Fibroblast of lung (primary cell): Measurements from ENCODE around the gene CLEC4A. TPM values are rescaled to one million over a fixed set of nuclear protein-coding genes. Genes with fewer than 3 reads are reported as not detected.
A peak's percentile ranks its signal among the peaks of the same experiment; 100 is the strongest.

Source experiments
- DNase-seq, 2 donors: peaks; one replicate each; pipeline versions ENCODE4 v3.0.0 to v3.0.0-alpha.2; 2010; ENCODE audit warnings: low read depth in 2 of 2
- H2AFZ ChIP-seq: 2 replicates; pipeline ENCODE4 v1.5.1; 2012; ENCODE audit warnings: low read length, control low read depth, inconsistent platforms
- H3K27ac ChIP-seq: 2 replicates; pipeline ENCODE4 v1.5.1; 2011; ENCODE audit warnings: low read length, control low read depth; ENCODE audit not compliant: insufficient read depth
- H3K27me3 ChIP-seq: 2 replicates; pipeline ENCODE4 v1.5.1; 2011; ENCODE audit warnings: mild to moderate bottlenecking, low read length; ENCODE audit not compliant: control insufficient read depth, insufficient read depth
- H3K36me3 ChIP-seq: 2 replicates; pipeline ENCODE4 v1.5.1; 2011; ENCODE audit warnings: low read length; ENCODE audit not compliant: control insufficient read depth, insufficient read depth
- H3K4me1 ChIP-seq: 2 replicates; pipeline ENCODE4 v1.5.1; 2011; ENCODE audit warnings: low read length; ENCODE audit not compliant: control insufficient read depth, insufficient read depth; ENCODE audit errors: extremely low read depth
- H3K4me2 ChIP-seq: 2 replicates; pipeline ENCODE4 v1.5.1; 2011; ENCODE audit warnings: low read length, control low read depth; ENCODE audit not compliant: insufficient read depth; ENCODE audit errors: extremely low read depth
- H3K4me3 ChIP-seq, 4 experiments: fragments of 200-600 bp in 1 of 4; sonication (generic) in 1 of 4; replicated peaks in 1 of 4; 2 replicates each; pipeline ENCODE4 v1.5.1; 2011 to 2016; ENCODE audit warnings: low read length in 4 of 4, low read depth in 3 of 4, mild to moderate bottlenecking in 3 of 4, control low read depth in 2 of 4, inconsistent platforms in 1 of 4, mixed read lengths in 1 of 4; ENCODE audit not compliant: insufficient read depth in 1 of 4; ENCODE audit errors: control extremely low read depth in 1 of 4
- H3K79me2 ChIP-seq: 2 replicates; pipeline ENCODE4 v1.5.1; 2012; ENCODE audit warnings: mild to moderate bottlenecking, low read length, inconsistent platforms; ENCODE audit not compliant: control insufficient read depth, insufficient read depth
- H3K9ac ChIP-seq: 2 replicates; pipeline ENCODE4 v1.5.1; 2011; ENCODE audit warnings: mild to moderate bottlenecking, low read length, control low read depth; ENCODE audit not compliant: insufficient read depth
- H3K9me3 ChIP-seq: 2 replicates; pipeline ENCODE4 v1.5.1; 2012; ENCODE audit warnings: low read depth, low read length; ENCODE audit not compliant: control insufficient read depth, insufficient read depth
- H4K20me1 ChIP-seq: 2 replicates; pipeline ENCODE4 v1.5.1; 2011; ENCODE audit warnings: low read length; ENCODE audit not compliant: control insufficient read depth, insufficient read depth; ENCODE audit errors: extremely low read depth
- CTCF ChIP-seq, 2 donors: IDR thresholded peaks in 1 of 2; conservative IDR thresholded peaks in 1 of 2; 1 replicate in 1 of 2; 2 replicates in 1 of 2; pipeline ENCODE4 v1.5.1; 2011 to 2012; ENCODE audit warnings: low read length in 2 of 2, control low read depth in 1 of 2, inconsistent platforms in 1 of 2, low read depth in 1 of 2, mild to moderate bottlenecking in 1 of 2
- EZH2 ChIP-seq: IDR thresholded peaks from 2 replicates; pipeline ENCODE4 v1.5.1; 2012; ENCODE audit warnings: low read length, control low read depth, mild to moderate bottlenecking; ENCODE audit errors: missing control alignments
- polyA plus RNA-seq, 2 donors: library from polyadenylated mRNA; depleted of rRNA in 1 of 2; stranded (reverse) in 1 of 2; unstranded in 1 of 2; fragments of >200 nt; gene quantifications; 2 replicates each; pipeline ENCODE4 v1.2.1, GENCODE V29; 2011 to 2012; ENCODE audit warnings: missing spikeins in 1 of 2
- total RNA-seq: library from RNA; depleted of rRNA; stranded (reverse); fragments of >200 nt; gene quantifications from 2 replicates; pipeline ENCODE4 v1.2.1, GENCODE V29; 2014

CLEC4A gene
- total and polyA plus RNA-seq, 2 donors (not counting 1 experiment from before 2014, with no cell fraction given), result 0.26 to 0.33 TPM

GRCh38 chr12:8143261-8143660 lies 19.8 kb downstream of the CLEC4A start:
- peaks cover 4% of the 10 kb centered on the region for H3K4me1 ChIP-seq
- H3K9me3 ChIP-seq, result no peaks in the 10 kb centered on the region
- H3K4me3 ChIP-seq, result no peak overlapping the region
- H3K27ac ChIP-seq, result no peak overlapping the region
- TF ChIP-seq EZH2, result no peak
- no peak for TF ChIP-seq CTCF (conservative IDR thresholded peaks at IDR 0.05 in 1 of 2, IDR thresholded peaks at IDR 0.05 in 1 of 2; ENCODE audit: low read depth in 1 of 2, low read length in 2 of 2)
- H4K20me1 ChIP-seq, result no peaks in the 10 kb centered on the region
- no peak overlapping the region for H3K4me2 ChIP-seq
- H3K27me3 ChIP-seq, result no peaks in the 10 kb centered on the region
- H3K9ac ChIP-seq, result no peak overlapping the region
- no peaks in the 10 kb centered on the region for H3K36me3 ChIP-seq
- DNase-seq, result no peak
- H2AFZ ChIP-seq, result no peak overlapping the region
- H3K79me2 ChIP-seq, result no peaks in the 10 kb centered on the region

DNA sequence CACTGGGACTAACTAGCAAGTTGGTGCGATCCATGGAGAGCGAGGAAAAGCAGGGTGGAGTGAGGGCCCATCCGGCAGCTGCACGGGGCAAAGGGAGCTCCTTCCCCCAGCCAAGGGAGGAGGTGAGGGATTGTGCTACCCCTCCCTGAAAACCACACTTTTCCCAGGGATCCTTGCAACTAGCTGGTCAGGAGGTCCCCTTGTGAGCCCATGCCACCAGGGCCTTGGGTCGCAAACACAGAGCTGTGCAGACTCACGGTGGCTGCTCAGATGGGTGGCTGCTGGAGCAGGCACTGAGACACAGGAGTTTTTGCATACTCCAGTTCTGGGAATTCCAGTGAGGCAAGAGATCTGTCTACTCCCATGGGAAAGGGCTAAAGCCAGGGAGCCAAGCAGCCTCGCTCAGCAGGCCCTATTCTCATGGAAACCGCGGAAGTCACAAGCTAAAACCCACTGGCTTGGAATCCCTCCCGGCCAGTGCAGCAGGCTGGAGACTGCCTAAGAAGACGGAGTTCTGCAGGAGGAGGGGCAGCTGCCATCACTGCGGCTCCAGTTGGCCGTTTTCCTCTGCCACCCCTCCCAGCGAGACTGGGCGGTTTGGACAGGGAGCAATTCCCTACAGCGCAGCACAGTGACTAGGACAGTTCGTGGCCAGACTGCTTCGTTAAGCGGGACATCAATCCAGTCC lies 22.5 kb downstream of the CLEC4A start:
- peak overlapping the region; percentile 26 for H3K9ac ChIP-seq
- no peaks in the 10 kb centered on the region for H3K27me3 ChIP-seq
- TF ChIP-seq EZH2, result no peak
- TF ChIP-seq CTCF (conservative IDR thresholded peaks at IDR 0.05 in 1 of 2, IDR thresholded peaks at IDR 0.05 in 1 of 2; ENCODE audit: low read depth in 1 of 2, low read length in 2 of 2), result no peak
- H3K4me3 ChIP-seq, result peak overlapping the region in 3 of 4 experiments; percentile 13 to 35 (median 16)
- DNase-seq, result peak; percentile 91 to 94
- peak overlapping the region; percentile 54 for H3K27ac ChIP-seq
- peaks cover 4% of the 10 kb centered on the region for H3K4me1 ChIP-seq
- H4K20me1 ChIP-seq, result no peaks in the 10 kb centered on the region
- no peaks in the 10 kb centered on the region for H3K36me3 ChIP-seq
- H3K9me3 ChIP-seq, result no peaks in the 10 kb centered on the region
- H2AFZ ChIP-seq, result peak overlapping the region; percentile 83
- no peaks in the 10 kb centered on the region for H3K79me2 ChIP-seq
- peak overlapping the region; percentile 66 for H3K4me2 ChIP-seq

- no peak for DNase-seq
- Histone ChIP-seq H4K20me1 (no peaks in the 10 kb centered on the region), H3K4me1 (peaks cover 4% of the 10 kb centered on the region), H3K27ac (peak overlapping the region; percentile 54), H3K79me2 (no peaks in the 10 kb centered on the region), H3K36me3 (no peaks in the 10 kb centered on the region), H3K9ac (peak overlapping the region; percentile 26), H3K4me3 (peak overlapping the region in 3 of 4 experiments; percentile 13 to 35 (median 16)), H2AFZ (peak overlapping the region; percentile 83), H3K9me3 (no peaks in the 10 kb centered on the region), H3K4me2 (peak overlapping the region; percentile 66), H3K27me3 (no peaks in the 10 kb centered on the region)
- TF ChIP-seq CTCF (conservative IDR thresholded peaks at IDR 0.05 in 1 of 2, IDR thresholded peaks at IDR 0.05 in 1 of 2; ENCODE audit: low read depth in 1 of 2, low read length in 2 of 2) (no peak), EZH2 (no peak)
Observed at GRCh38 chr12:8146442-8146771, 23.0 kb downstream of the CLEC4A start.
